Epithelial cell of proximal tubule (primary cell): ENCODE data around the gene RASL11B. TPM values are rescaled to one million over a fixed set of nuclear protein-coding genes. Genes with fewer than 3 reads are reported as not detected.

Source experiments
- DNase-seq: peaks from one replicate; pipeline ENCODE4 v3.0.0-alpha.2; 2011; ENCODE audit warnings: low read depth
- H3K4me3 ChIP-seq: 2 replicates; pipeline ENCODE4 v1.5.1; 2011; ENCODE audit warnings: low read depth, mild to moderate bottlenecking, low read length
- CTCF ChIP-seq: conservative IDR thresholded peaks from 2 replicates; pipeline ENCODE4 v1.5.1; 2012; ENCODE audit warnings: low read depth, mild to moderate bottlenecking, low read length
- total RNA-seq: library from RNA; depleted of rRNA; stranded (reverse); fragments of >200 nt; gene quantifications from 2 replicates; pipeline ENCODE4 v1.2.3, GENCODE V29; 2015

Gene RASL11B
- total RNA-seq, 1 donor from 2014 or later, result 3.6 TPM

GRCh38 chr4:52864793-52865192 lies 2.7 kb downstream of the RASL11B start:
- no peak for TF ChIP-seq CTCF
- H3K4me3 ChIP-seq, result no peak overlapping the region
- no peak for DNase-seq

- DNase-seq, result no peak
- TF ChIP-seq CTCF, result no peak
Observed at GRCh38 chr4:52865300-52865699, 3.2 kb downstream of the RASL11B start.

GRCh38 chr4:52866734-52867133 lies 4.6 kb downstream of the RASL11B start:
- no peak for TF ChIP-seq CTCF
- H3K4me3 ChIP-seq, result no peak overlapping the region
- no peak for DNase-seq

More at GRCh38 chr4:52865300-52865699, 3.2 kb downstream of the RASL11B start:
- H3K4me3 ChIP-seq, result no peak overlapping the region

GRCh38 chr4:52867163-52867562 lies 5.0 kb downstream of the RASL11B start:
- no peak overlapping the region for H3K4me3 ChIP-seq
- no peak for TF ChIP-seq CTCF
- no peak for DNase-seq

GRCh38 chr4:52868133-52868532 lies 6.0 kb downstream of the RASL11B start:
- DNase-seq, result no peak
- H3K4me3 ChIP-seq, result no peak overlapping the region
- TF ChIP-seq CTCF, result peak; percentile 19

GRCh38 chr4:52869196-52869595 lies 7.1 kb downstream of the RASL11B start:
- no peak overlapping the region for H3K4me3 ChIP-seq
- no peak for TF ChIP-seq CTCF
- DNase-seq, result no peak

- no peak overlapping the region for H3K4me3 ChIP-seq
- no peak for DNase-seq
- no peak for TF ChIP-seq CTCF
Observed at GRCh38 chr4:52869656-52870055, 7.5 kb downstream of the RASL11B start.
